Uterine smooth muscle cell (primary cell): Measurements from ENCODE around the gene SYT15. TPM values are rescaled to one million over a fixed set of nuclear protein-coding genes. Genes with fewer than 3 reads are reported as not detected.

Experiments
- total RNA-seq: library from RNA; depleted of rRNA; stranded (reverse); fragments of >200 nt; gene quantifications from 2 replicates; pipeline ENCODE4 v1.2.3, GENCODE V29; 2014

SYT15 gene
- total RNA-seq, result 0.12 TPM in 1 of 2 replicates, not detected in the other

GRCh38 chr10:46578474-46579178 is at the start of gene SYT15:
Gene SYT15 (plus strand): TSS chr10:46579128. CDS start chr10:46579169, 41 bp downstream.

DNA sequence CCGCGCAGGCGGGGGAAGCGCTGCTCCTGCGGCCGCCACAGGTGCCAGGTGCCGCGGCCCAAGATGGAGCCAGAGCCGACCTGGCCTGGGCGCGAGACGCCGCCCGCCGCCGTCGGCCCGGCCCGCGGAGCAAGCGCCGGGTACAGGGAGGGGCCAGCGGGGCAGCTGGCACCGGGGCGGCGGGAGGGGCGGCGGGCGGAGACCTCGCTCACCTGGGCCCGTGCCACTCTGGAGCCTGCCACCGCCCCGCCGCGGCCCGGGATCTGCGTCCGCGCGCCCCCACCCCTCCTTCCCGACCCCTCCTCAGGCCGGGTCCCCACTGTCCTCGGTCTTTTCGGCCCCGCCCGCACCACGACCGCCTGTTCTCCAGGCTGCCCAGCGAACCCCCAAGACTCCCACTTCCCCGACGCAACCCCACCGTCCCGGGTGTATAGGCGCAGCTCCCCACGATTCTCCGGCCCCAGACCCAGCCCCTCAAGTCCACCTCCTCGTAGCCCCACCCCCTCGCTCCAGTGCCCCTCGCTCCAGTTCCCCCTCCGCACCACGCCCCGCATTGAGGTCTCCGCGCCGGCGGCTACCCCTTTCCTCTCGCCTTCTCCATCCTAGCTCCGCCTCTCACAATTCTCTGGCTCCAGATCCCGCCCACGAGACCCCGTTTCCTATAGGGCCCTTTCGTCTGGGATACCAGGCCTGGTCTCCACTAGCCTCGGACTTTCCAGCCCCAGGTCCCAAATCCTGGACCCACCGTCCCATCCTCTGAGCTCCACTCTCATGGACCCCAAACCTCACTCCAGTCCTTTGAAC is 22.2 kb upstream of the SYT15 start, which contains the start of gene GPRIN2:
Gene GPRIN2, minus strand, starts transcription at position 144 of the 804 bp plus-strand sequence. CDS start 5,922 bp downstream, outside the sequence.

Other genes starting within 250 kb of the SYT15 start
- gene ANXA8L1, start 203.4 kb upstream of the SYT15 start, total RNA-seq, result 0.22 TPM in 1 of 2 replicates, not detected in the other
- gene NPY4R, start 113.2 kb upstream of the SYT15 start, total RNA-seq, result 0.50 TPM in 1 of 2 replicates, not detected in the other
- gene GPRIN2, start 22.5 kb upstream of the SYT15 start, total RNA-seq, result not detected in 2 replicates